NCI-H748 treated with DMSO at 0.1 percent for 48 hours (cell line): ENCODE data around the gene IFNG-AS1.

ENCODE experiments used
- DNase-seq: peaks from one replicate; lab custom pipeline; 2025; lab: John Stamatoyannopoulos, UW

The IFNG-AS1 gene

DNA sequence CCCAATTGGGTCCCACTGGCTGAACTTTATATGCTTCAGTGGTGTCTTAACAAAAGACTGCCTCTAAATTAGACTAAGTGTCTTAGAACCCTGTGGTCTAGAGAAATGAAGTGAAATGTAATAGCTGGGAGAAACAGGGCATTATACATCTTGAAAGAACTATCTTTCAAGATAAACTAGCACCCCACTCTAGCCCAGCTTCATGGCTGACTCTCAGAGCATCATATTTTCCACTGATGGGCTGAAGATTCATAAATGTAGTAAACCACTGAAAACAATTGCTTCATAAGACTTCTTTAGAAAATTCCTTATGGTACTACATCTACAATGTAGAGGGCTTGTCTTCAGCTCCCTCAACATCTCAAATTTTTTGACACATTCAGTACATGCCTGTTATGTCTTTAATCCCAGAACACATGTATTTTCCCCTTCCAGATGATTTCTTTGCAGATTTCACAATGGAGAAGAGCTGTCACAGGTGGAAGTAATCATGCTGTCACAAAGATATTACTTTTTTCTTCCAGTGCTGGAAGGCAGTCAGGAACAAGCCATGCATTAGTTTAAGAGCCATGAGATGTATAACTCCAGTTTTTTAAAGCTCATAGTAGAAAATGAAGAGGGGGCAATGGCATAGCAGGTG lies 48.5 kb downstream of the IFNG-AS1 start:
- no peak for DNase-seq

DNA sequence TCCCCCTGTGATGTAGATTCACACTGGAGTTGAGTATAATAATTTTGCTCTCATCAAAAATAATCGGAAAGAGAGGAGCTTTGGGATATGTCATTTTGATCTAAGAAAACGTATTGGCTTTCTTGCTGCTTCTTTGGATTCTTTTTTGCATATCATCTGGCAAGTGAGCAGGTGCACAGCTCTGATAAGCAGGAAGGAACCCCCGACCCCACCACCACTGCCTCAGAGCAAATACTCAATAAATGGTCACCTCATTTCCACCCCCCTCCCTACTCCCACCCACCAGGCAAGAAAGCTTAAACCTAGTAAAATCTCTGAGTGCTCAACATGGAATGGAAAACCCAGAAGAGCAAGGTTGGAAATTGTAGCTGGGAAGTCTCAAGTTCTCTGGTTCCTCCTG lies 49.4 kb downstream of the IFNG-AS1 start:
- no peak for DNase-seq

DNA sequence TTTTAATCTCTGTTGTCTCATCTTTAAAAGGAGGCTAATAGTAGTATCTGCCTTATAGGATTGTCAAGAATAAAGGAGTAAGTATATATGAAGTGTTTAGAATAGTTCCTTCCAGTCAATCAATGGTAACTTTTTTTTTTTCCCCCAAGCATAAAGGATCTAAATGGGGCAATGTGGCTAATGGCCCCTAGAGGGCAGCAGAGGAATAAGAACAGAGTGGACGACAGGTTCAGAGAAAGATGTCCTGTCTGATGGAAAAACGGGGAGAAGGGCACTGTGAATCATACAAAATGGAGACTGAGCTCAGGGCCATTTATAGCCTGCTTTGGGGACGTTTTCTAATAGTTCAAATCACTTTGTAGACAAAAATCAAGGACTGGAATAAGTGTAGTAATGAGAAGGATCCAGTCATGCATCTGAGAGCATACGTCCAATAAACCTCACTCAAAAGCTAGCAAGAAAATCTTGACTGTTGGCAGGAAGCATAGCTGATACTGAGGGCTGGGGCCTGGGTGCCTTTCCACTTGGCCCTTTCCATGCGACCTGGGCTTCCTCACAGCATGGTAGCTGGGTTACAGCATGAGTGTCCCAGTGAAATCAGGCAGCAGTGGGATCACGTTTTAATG lies 51.3 kb downstream of the IFNG-AS1 start:
- peak; percentile 78 for DNase-seq

DNA sequence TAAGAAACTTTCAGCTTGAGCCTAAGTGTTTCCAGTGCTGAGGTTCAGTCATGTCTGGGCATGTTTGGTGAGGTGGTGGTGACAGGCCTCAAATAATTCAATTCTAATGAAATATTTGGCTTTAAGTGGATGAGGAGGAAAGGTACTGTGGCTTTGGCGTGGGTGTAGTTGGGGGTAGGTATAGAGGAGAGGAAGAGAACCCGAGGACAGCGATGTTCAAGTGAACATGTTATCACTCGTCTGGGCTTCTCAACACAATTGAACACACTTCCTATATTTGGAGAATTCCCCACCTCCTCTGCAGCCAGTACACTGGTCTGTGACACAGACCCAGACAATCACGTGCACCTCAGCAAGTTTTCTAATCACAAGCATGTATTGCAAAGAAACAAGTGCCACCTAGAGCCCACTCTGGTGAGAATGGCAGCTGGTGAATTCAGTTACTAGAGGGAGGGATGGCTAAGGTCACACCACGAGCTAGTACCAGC lies 53.0 kb downstream of the IFNG-AS1 start:
- DNase-seq = no peak

DNA sequence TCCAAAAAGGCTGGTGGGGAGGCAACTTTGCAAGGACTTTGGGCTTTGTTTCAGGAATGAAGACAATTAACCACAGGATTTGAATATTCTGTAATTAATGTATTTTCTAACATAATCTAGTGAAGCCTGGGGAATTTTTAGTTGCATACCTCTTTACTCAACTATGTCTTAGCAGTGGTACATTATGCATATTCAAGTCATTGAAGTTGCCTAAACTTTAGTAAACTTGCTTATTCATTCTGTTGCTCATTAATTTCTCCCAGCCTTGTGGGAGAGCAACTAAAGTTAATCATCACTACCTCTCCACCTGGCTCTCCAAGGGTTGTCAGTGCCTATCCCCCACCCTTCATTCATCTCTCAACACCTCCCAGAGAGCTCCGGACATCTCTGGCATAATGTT lies 54.2 kb downstream of the IFNG-AS1 start:
- no peak for DNase-seq

DNA sequence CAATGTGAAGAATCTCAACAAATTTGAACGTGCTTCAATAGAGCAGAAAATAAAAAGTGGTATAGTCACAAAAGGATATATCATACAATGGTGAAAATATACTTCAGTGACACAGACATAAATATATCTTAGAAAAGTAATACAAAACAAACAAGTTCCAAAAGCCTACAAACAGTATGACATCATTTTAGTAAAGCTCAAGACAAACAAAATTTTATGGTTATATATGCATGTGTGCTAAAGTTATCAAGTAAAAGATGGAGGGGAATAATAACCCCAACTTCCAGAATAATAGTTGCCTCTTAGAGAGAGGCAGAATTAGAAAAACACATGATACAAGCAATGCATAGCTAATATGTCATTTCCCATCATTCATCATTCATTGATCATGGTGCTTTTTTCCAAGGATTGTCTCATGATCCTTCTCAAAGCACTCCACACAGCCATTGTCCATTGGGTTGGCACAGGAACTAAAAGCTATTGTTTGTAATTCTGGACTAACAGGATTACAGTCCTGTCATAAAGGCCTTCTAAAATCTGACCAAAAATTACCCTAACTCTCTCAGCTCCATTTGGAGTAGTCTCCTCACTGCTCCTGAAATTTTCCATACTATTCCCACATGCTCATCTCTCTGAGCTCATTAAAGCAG lies 59.5 kb downstream of the IFNG-AS1 start:
- DNase-seq = no peak

DNA sequence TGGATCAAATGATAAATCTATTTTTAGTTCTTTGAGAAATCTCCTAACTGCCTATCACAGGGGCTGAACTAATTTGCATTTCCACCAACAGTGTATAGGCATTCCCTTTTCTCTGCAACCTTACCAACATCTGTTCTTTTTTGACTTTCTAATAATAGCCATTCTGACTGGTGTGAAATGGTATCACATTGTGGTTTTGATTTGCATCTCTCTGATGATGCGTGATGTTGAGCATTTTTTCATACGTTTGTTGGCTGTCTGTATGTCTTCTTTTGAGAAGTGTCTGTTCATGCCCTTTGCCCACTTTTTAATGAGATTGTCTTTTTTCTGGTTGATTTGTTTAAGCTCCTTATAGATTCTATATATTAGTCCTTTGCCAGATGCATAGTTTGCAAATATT lies 67.1 kb downstream of the IFNG-AS1 start:
- no peak for DNase-seq

DNA sequence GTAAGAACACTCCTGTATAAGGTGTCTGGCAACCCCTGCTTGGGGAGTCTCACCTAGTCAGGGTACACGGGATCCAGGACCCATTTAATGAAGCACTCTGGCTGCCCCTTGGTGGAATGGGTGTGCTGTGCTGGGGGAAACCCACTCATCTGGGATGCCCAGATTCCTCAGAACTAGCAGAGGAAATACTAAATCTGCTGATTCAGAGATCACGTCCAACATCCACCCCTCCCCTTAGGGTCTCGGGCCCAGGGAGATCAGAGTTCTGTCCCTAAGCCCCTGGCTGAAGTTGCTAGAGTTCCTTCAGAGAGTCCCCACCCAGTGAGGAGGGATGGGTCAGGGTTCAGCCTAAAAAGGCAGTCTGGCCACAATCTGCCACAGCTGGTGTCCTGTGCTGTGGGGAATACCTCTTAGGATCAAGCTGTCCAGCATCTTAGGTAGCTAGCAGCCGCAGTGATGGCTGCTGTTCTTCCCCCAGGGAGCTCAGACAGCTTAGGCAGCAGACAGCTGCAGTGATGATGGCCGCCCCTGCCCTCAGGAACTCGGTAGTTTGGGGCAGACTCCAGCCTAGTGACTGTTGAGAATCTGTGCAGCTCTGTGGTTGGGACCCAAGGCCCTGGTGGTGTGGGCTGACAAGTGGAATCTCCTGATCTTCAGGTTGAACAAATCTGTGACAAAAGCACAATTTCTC lies 74.8 kb downstream of the IFNG-AS1 start:
- DNase-seq = no peak

DNA sequence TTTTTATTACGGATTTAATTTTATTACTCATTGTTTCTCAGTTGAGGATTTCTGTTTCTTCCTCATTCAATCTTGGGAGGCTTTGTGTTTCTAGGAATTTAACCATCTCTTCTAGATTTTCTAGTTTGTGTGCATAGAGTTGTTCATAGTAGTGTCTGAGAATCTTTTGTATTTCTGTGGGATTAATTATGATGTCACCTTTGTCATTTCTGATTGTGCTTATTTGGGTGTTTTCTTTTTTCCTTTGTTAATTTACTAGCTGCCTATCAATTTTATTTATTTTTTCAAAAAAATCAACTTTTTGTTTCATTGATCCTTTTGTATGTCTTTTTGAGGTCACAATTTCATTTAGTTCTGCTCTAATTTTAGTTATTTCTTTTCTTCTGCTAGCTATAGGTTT lies 75.9 kb downstream of the IFNG-AS1 start:
- DNase-seq = no peak

DNA sequence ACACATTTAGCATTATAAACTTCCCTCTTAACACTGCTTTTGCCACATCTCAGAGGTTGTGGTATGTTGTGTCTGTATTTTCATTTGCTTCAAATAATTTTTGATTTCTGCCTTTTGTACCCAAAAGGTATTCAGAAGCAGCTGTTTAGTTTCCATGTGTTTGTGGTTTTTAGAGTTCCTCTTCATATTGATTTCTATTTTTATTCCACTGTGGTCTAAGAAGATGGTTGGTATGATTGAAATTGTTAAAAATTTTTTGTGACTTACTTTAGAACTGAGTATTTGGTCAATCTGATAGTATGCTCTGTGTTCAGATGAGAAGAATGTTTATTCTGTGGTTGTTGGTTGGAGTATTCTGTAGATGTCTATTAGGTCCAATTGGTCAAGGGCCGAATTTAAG lies 76.4 kb downstream of the IFNG-AS1 start:
- DNase-seq = no peak

DNA sequence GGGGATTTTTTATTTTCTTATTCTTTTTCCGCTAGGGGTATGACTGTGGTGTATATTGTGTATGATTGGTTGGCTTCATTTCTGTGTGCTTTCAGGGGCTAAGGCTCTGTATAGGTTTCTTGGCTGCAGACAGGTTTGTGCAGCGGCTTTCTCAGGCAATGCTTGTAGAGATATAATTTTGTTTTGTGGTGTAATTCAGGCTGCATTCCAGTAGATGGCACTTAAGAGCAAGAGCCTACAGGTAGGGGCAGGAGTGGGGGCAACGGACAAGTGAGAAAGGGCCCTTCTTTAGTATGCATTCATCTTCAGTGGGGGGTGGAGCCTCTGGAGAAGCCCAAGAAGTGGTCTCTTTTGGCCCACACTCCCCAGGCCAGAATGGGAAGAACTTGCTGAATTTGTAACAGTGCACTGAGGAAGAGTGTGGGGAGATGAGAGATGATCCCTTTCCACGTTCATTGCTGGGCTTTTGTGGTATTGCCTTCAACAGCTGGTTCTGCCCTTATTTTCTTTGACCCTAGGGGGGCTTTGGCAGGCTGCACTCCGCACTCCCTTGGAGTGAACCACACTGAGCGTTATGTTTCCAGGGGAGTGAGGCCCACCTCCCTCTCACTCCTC lies 78.6 kb downstream of the IFNG-AS1 start:
- no peak for DNase-seq

DNA sequence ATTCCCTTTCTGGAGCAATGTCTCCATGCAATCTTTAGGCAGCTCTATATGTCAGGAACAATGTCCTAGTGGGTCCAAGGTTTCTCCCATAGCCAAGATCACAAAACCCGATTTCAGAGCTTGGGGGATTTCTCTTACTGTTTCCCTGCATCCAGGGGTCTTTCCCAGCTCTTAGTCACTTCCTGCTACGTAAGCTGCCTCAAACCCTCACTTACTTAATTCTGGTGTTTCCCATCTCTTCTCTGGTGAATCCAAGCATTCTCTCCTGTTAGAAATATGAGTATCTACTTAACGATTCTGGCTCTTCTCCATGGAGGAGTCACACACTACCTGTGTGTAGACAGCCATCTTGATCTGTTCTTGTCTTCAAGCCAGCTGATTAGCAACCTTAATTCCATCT lies 80.0 kb downstream of the IFNG-AS1 start:
- DNase-seq = no peak
